Stimulated activated CD8-positive, alpha-beta memory T cell treated with anti-CD3 and anti-CD28 coated beads, Interleukin-4, amount 100 ng/mL, for 4 hours (primary cell): ENCODE results near the gene STAP1.
"Not testable (repeated sequence)": the region's sequence is repeated elsewhere in the genome, so short reads cannot be mapped to it uniquely, and the experiment has no call there.

Source experiments
- DNase-seq, 2 donors: peaks; one replicate each; pipeline ENCODE4 v3.0.0-alpha.2; 2020; ENCODE audit warnings: low read depth in 2 of 2, low spot score in 1 of 2

The STAP1 gene

DNA sequence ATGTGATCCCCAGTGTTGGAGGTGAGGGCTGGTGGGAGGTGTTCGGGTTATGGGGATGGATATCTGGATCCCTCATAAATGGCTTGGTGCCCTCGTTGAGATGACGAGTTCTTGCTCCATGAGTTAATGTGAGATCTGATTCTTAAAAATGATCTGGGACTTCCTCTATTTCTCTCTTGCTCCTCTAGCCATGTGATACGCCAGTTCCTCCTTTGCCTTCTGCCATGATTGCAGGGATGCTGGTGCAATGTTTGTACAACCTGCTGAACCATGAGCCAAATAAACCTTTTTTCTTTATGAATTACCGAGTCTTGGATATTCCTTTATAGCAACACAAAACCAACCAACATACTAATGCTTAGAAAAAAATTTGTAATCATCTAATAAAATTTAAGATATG, 56.6 kb downstream of the STAP1 start:
- no peak for DNase-seq

DNA sequence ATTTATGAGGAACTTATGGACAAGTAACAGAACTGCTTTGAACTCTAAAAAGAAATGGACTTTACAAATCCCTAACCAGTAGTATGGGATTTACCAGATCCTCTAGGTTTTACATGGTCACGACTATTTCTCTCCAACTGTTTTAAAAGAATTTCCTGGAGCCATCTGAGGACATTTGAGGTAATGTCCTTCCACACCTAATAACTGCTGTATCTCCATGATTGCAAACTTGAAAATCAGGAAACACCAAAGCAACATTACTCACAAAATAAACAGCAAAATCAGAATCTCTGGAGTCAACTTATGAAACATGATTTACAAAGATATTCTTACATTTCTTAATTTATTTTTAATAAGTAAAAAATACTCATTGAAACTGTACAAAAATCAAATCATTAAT, 58.0 kb downstream of the STAP1 start:
- no peak for DNase-seq

DNA sequence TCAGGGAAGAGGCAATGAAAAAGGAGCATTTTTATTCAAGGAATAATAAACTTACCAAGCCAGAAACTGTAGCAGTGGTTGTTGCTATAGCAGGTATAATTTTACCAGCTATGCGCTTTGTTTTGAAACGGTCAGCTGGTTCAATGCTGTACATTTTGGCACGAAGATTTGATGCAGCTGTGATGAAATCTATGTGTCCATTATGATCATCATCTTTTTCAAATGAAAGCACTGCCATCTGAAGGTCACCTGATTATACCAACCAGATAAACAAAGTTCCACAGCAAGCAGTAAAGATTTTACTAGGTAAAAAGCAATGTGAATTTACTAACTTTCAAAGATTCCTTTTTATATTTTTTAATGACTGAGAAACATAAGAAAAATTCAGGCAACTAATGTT, 66.4 kb downstream of the STAP1 start:
- DNase-seq: no peak

DNA sequence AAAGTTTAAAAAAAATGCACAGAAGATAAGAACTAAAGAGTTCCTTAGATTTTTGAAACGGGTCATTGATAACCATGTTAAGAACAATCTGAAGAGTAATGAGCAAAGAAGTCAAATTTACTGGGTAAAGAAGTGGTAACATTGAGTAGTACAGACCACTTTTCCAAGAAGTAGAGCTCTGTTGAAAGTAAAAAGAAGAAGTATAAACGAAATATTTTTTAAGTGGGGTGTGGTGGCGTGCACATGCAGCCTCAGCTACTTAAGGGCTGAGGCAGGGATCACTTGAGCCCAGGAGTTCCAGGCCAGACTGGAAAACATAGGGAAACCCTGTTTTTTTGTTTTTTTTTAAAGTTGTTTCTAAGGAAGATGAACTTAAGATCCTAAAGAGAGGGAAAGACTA, 74.0 kb downstream of the STAP1 start:
- DNase-seq: no peak

DNA sequence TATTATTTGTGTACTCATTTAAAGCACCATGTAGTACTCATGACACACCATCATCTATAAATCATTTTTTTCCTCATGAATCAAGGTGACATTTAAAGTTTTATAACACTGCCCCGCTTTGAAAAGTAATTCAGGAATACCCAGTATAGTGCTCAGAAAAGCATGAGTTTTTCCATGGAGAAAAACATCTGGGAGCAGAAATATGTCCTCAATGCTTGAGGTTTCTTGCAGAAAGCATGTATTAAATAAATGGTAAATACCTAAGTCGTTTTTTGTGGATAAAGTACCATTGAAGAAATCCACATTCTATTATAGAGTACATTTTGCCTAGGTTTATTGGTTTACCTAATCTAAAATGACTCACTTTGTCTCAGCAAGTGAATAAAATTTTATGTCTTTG, 76.2 kb downstream of the STAP1 start:
- DNase-seq: no peak

DNA sequence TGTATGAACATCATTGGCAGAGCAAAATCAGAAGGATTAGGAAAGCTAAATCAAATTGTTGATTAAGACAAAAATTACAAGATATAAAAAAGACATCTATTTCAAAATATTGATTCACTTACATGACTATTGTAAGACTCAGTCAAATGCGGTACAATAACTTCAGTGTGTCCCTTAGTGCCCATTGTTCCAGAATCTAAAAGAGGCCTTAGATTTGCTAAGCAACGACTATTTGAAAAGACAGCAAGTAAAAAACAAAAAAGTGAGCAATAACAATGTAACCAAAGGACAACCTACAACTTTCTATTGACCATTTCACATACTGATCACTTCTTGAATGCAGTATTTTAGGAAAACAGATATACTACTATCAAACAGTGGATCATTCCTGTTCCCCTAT, 76.8 kb downstream of the STAP1 start:
- no peak for DNase-seq

DNA sequence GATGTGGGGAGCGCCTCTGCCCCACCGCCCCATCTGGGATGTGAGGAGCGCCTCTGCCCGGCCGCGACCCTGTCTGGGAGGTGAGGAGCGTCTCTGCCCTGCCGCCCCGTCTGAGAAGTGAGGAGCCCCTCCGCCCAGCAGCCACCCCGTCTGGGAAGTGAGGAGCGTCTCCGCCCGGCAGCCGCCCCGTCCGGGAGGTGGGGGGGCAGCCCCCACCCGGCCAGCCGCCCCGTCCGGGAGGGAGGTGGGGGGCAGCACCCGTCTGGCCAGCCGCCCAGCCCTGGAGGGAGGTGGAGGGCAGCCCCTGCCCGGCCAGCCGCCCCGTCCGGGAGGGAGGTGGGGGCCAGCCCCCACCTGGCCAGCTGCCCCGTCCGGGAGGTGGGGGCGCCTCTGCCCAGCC, 78.5 kb downstream of the STAP1 start:
- not testable (repeated sequence) for DNase-seq

DNA sequence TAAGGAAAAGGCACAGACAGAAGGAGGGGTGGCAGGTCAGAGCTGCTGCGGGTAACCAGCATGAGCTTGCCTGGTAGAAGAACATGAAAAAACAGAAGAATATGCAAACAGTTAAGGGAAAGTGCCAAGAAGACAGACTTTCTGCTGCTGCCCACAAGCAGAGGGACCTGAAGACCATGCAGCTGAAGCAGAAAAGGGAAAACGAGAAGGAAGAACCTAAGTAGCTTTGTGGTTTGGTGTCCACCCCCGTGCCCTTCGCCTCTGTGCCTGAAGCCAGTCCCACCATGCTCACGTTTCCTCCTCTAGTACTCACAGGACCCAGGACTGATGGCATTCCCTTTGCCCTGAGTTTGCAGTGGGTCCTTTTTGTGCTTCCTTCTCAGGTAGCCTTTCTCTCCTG, 79.6 kb downstream of the STAP1 start:
- DNase-seq: no peak

DNA sequence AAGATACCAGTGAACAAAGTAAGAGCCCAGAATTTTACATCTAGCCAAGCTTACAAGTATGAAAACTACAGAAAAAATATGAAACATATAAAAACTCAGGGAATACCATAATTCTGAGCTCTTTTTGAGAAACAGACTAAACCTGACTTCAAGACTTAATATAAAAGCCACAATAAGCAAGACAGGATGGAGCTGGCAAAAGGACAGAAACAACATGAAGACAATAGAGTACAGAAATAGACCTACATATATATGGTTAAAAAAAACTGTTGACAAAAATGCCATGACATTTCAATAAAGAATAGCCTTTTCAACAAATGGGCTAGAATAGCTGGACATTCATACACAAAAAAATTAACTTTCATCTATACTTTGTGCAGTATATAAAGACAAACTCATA, 93.0 kb downstream of the STAP1 start:
- no peak for DNase-seq
